Astrocyte (in vitro differentiated cells and primary cell): Measurements from ENCODE around the gene ARHGAP1. TPM values are rescaled to one million over a fixed set of nuclear protein-coding genes. Genes with fewer than 3 reads are reported as not detected.
"Not testable (repeated sequence)": the region's sequence is repeated elsewhere in the genome, so short reads cannot be mapped to it uniquely, and the experiment has no call there.

ENCODE experiments used
- DNase-seq: peaks from one replicate; pipeline ENCODE4 v3.0.0-alpha.2; 2010; ENCODE audit warnings: low read depth
- FAIRE-seq: peaks from 2 replicates; lab custom pipeline; 2011; peaks lifted over from hg19 to GRCh38; lab: Jason Lieb, UNC
- H2AFZ ChIP-seq: 2 replicates; pipeline ENCODE4 v1.6.0; 2012; ENCODE audit warnings: low read depth, low read length, inconsistent platforms
- H3K27ac ChIP-seq: 2 replicates; pipeline ENCODE4 v1.5.1; 2011; ENCODE audit warnings: low read depth, low read length, inconsistent platforms
- H3K27me3 ChIP-seq: 2 replicates; pipeline ENCODE4 v1.6.0; 2011; ENCODE audit warnings: low read length, inconsistent platforms; ENCODE audit not compliant: insufficient read depth
- H3K36me3 ChIP-seq: 2 replicates; pipeline ENCODE4 v1.5.1; 2011; ENCODE audit warnings: low read length, inconsistent platforms; ENCODE audit not compliant: insufficient read depth
- H3K4me1 ChIP-seq: 2 replicates; pipeline ENCODE4 v1.5.1; 2011; ENCODE audit warnings: low read length, inconsistent platforms; ENCODE audit not compliant: insufficient read depth
- H3K4me2 ChIP-seq: 2 replicates; pipeline ENCODE4 v1.6.0; 2012; ENCODE audit warnings: low read length, inconsistent platforms
- H3K4me3 ChIP-seq: 2 replicates; pipeline ENCODE4 v1.5.1; 2011; ENCODE audit warnings: low read depth, mild to moderate bottlenecking, low read length, inconsistent platforms; ENCODE audit not compliant: insufficient read depth
- H3K79me2 ChIP-seq: 2 replicates; pipeline ENCODE4 v1.6.0; 2012; ENCODE audit warnings: mild to moderate bottlenecking, low read length, inconsistent platforms; ENCODE audit not compliant: insufficient read depth
- H3K9ac ChIP-seq: 2 replicates; pipeline ENCODE4 v1.6.0; 2012; ENCODE audit warnings: mild to moderate bottlenecking, low read length, inconsistent platforms
- H3K9me3 ChIP-seq: 2 replicates; pipeline ENCODE4 v1.5.1; 2012; ENCODE audit warnings: low read depth, mild to moderate bottlenecking, low read length, inconsistent platforms; ENCODE audit not compliant: insufficient read depth
- H4K20me1 ChIP-seq: 2 replicates; pipeline ENCODE4 v1.6.0; 2012; ENCODE audit warnings: low read length, inconsistent platforms; ENCODE audit not compliant: insufficient read depth
- H3K27ac Mint-ChIP-seq: one replicate; pipeline ENCODE4 v1.8.0; 2021; ENCODE audit warnings: mild to moderate bottlenecking, mixed read lengths; ENCODE audit not compliant: unreplicated experiment
- H3K27me3 Mint-ChIP-seq: one replicate; pipeline ENCODE4 v1.8.0; 2021; ENCODE audit warnings: low read depth, mixed read lengths; ENCODE audit not compliant: unreplicated experiment
- H3K36me3 Mint-ChIP-seq: one replicate; pipeline ENCODE4 v1.8.0; 2021; ENCODE audit warnings: low read depth, mixed read lengths; ENCODE audit not compliant: unreplicated experiment
- H3K4me1 Mint-ChIP-seq: one replicate; pipeline ENCODE4 v1.8.0; 2021; ENCODE audit warnings: low read depth, mixed read lengths; ENCODE audit not compliant: unreplicated experiment
- H3K4me3 Mint-ChIP-seq: one replicate; pipeline ENCODE4 v1.8.0; 2021; ENCODE audit warnings: mild to moderate bottlenecking, moderate library complexity, mixed read lengths; ENCODE audit not compliant: unreplicated experiment
- H3K9me3 Mint-ChIP-seq: one replicate; pipeline ENCODE4 v1.8.0; 2021; ENCODE audit warnings: mild to moderate bottlenecking, mixed read lengths; ENCODE audit not compliant: unreplicated experiment
- EZH2 ChIP-seq: IDR thresholded peaks from 2 replicates; pipeline ENCODE4 v1.6.1; 2012; ENCODE audit warnings: mild to moderate bottlenecking, low read length, inconsistent platforms; ENCODE audit not compliant: insufficient read depth
- total RNA-seq: library from RNA; stranded (reverse); gene quantifications from 2 replicates; pipeline ENCODE4 v1.2.1, GENCODE V29; 2021
- TF ChIP-seq, protein P1 (sequence below): IDR thresholded peaks from 2 replicates; pipeline ENCODE4 v1.5.1; 2011; ENCODE audit warnings: low read depth, mild to moderate bottlenecking, inconsistent platforms, low read length, moderate library complexity; ENCODE audit not compliant: insufficient read depth

Gene ARHGAP1
- total RNA-seq, 1 donor from 2014 or later = 116 TPM

- Histone ChIP-seq H3K9me3 (no peaks in the 10 kb centered on the region), H3K4me2 (no peak overlapping the region), H3K27me3 (no peaks in the 10 kb centered on the region), H3K4me3 (no peak overlapping the region), H3K9ac (no peak overlapping the region), H3K79me2 (no peaks in the 10 kb centered on the region), H3K36me3 (peaks cover 47% of the 10 kb centered on the region), H3K4me1 (peaks cover 12% of the 10 kb centered on the region), H4K20me1 (no peaks in the 10 kb centered on the region), H3K27ac (no peak overlapping the region), H2AFZ (no peak overlapping the region)
- Mint-ChIP-seq H3K4me3 (no peak overlapping the region), H3K36me3 (peaks cover 37% of the 10 kb centered on the region), H3K4me1 (peaks cover 17% of the 10 kb centered on the region), H3K27ac (peak overlapping the region; percentile 28), H3K27me3 (no peaks in the 10 kb centered on the region), H3K9me3 (no peaks in the 10 kb centered on the region)
- no peak for FAIRE-seq
- no peak for DNase-seq
- TF ChIP-seq, protein P1, sequence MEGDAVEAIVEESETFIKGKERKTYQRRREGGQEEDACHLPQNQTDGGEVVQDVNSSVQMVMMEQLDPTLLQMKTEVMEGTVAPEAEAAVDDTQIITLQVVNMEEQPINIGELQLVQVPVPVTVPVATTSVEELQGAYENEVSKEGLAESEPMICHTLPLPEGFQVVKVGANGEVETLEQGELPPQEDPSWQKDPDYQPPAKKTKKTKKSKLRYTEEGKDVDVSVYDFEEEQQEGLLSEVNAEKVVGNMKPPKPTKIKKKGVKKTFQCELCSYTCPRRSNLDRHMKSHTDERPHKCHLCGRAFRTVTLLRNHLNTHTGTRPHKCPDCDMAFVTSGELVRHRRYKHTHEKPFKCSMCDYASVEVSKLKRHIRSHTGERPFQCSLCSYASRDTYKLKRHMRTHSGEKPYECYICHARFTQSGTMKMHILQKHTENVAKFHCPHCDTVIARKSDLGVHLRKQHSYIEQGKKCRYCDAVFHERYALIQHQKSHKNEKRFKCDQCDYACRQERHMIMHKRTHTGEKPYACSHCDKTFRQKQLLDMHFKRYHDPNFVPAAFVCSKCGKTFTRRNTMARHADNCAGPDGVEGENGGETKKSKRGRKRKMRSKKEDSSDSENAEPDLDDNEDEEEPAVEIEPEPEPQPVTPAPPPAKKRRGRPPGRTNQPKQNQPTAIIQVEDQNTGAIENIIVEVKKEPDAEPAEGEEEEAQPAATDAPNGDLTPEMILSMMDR = no peak
- TF ChIP-seq EZH2 = no peak
These were observed 28.0 kb downstream of the ARHGAP1 start for GRCh38 chr11:46672381-46672839.

- H3K27ac Mint-ChIP-seq = no peak overlapping the region
- no peaks in the 10 kb centered on the region for H3K9me3 ChIP-seq
- TF ChIP-seq, protein P1 = no peak
- TF ChIP-seq EZH2 = no peak
- H3K79me2 ChIP-seq = no peaks in the 10 kb centered on the region
- no peak overlapping the region for H2AFZ ChIP-seq
- H3K36me3 Mint-ChIP-seq = peaks cover 36% of the 10 kb centered on the region
- H3K9ac ChIP-seq = no peak overlapping the region
- no peaks in the 10 kb centered on the region for H3K27me3 Mint-ChIP-seq
- FAIRE-seq = no peak
- H3K27ac ChIP-seq = no peak overlapping the region
- no peaks in the 10 kb centered on the region for H3K27me3 ChIP-seq
- no peak overlapping the region for H3K4me2 ChIP-seq
- H3K36me3 ChIP-seq = peaks cover 43% of the 10 kb centered on the region
- H3K9me3 Mint-ChIP-seq = no peaks in the 10 kb centered on the region
- peaks cover 12% of the 10 kb centered on the region for H3K4me1 ChIP-seq
- H3K4me1 Mint-ChIP-seq = peaks cover 15% of the 10 kb centered on the region
- no peak for DNase-seq
- H3K4me3 ChIP-seq = no peak overlapping the region
- H4K20me1 ChIP-seq = no peaks in the 10 kb centered on the region
- no peak overlapping the region for H3K4me3 Mint-ChIP-seq
These were observed 28.5 kb downstream of the ARHGAP1 start for GRCh38 chr11:46671958-46672315.

GRCh38 chr11:46670521-46670920 is 29.9 kb downstream of the ARHGAP1 start:
- not testable (repeated sequence) for H3K9ac ChIP-seq, H3K4me3 Mint-ChIP-seq, H3K27ac Mint-ChIP-seq, H3K27ac ChIP-seq, H3K4me2 ChIP-seq, H2AFZ ChIP-seq, DNase-seq, H3K27me3 ChIP-seq, H4K20me1 ChIP-seq, H3K4me3 ChIP-seq, H3K9me3 Mint-ChIP-seq, H3K79me2 ChIP-seq, H3K9me3 ChIP-seq, H3K27me3 Mint-ChIP-seq, FAIRE-seq, H3K4me1 ChIP-seq
- H3K36me3 ChIP-seq = peaks cover 43% of the 10 kb centered on the region
- H3K4me1 Mint-ChIP-seq = peaks cover 14% of the 10 kb centered on the region
- peaks cover 35% of the 10 kb centered on the region for H3K36me3 Mint-ChIP-seq
